H1 (cell line): ENCODE measurements around the gene TLNRD1. TPM values are rescaled to one million over a fixed set of nuclear protein-coding genes. Genes with fewer than 3 reads are reported as not detected.

Source experiments
- BACH1 ChIP-seq: IDR thresholded peaks from 2 replicates; pipeline ENCODE4 v1.6.1; 2012; ENCODE audit warnings: low read length, improper control_type of control experiment
- BRCA1 ChIP-seq: IDR thresholded peaks from 2 replicates; pipeline ENCODE4 v1.6.1; 2012; ENCODE audit warnings: low read depth, low read length, improper control_type of control experiment
- EGR1 ChIP-seq: IDR thresholded peaks from 2 replicates; pipeline ENCODE4 v1.6.1; 2011; ENCODE audit warnings: low read depth, low read length, borderline replicate concordance
- EZH2 ChIP-seq: fragments of 200-600 bp; sonication (generic); IDR thresholded peaks from 2 replicates; pipeline ENCODE4 v1.7.1; 2012; ENCODE audit warnings: low read depth, mild to moderate bottlenecking, moderate library complexity, low read length, inconsistent platforms; ENCODE audit not compliant: severe bottlenecking
- RXRA ChIP-seq: IDR thresholded peaks from 2 replicates; pipeline ENCODE4 v1.6.1; 2011; ENCODE audit warnings: low read depth, mild to moderate bottlenecking, low read length, moderate library complexity; ENCODE audit not compliant: insufficient read depth
- SIRT6 ChIP-seq: IDR thresholded peaks from one replicate; pipeline ENCODE4 v1.7.1; 2012; ENCODE audit warnings: low read length, inconsistent platforms
- SIX5 ChIP-seq: IDR thresholded peaks from 2 replicates; pipeline ENCODE4 v1.6.1; 2011; ENCODE audit warnings: mild to moderate bottlenecking, low read depth, low read length
- TBP ChIP-seq: IDR thresholded peaks from 2 replicates; pipeline ENCODE4 v1.6.1; 2011; ENCODE audit warnings: low read depth, low read length, improper control_type of control experiment
- polyA plus RNA-seq, 7 experiments: library from polyadenylated mRNA; depleted of rRNA in 3 of 7; stranded (reverse) in 5 of 7; unstranded in 2 of 7; fragments of >200 nt in 5 of 7; fragments of 200-250 nt in 2 of 7; gene quantifications; 1 replicate in 5 of 7; 2 replicates in 1 of 7; 4 replicates in 1 of 7; pipeline versions ENCODE4 v1.2.1 to v1.2.3, GENCODE V29; 2011 to 2013; ENCODE audit warnings: missing spikeins in 2 of 7, mixed read lengths in 2 of 7
- total RNA-seq: library from RNA; stranded (reverse); fragmentation: NEBNext Ultra II Directional; extraction: Animal tissue kit (Norgen Biotek cat#: 25700); gene quantifications from 2 replicates; pipeline ENCODE4 v1.2.1, GENCODE V29; 2021
- TF ChIP-seq, protein P1 (sequence below): fragments of 300-600 bp; sonication (generic); IDR thresholded peaks from 2 replicates; pipeline ENCODE4 v1.7.1; 2012; ENCODE audit warnings: low read length, moderate library complexity, mild to moderate bottlenecking, inconsistent platforms; ENCODE audit not compliant: insufficient replicate concordance
- TF ChIP-seq, protein P2 (sequence below): IDR thresholded peaks from 2 replicates; pipeline ENCODE4 v1.6.1; 2011; ENCODE audit warnings: low read length, improper control_type of control experiment

The TLNRD1 gene
- total and polyA plus RNA-seq, 2 of the 8 experiments (the other 6 are each of a cell fraction or from before 2014, with no cell fraction given), result 12.2 to 20.5 TPM

DNA sequence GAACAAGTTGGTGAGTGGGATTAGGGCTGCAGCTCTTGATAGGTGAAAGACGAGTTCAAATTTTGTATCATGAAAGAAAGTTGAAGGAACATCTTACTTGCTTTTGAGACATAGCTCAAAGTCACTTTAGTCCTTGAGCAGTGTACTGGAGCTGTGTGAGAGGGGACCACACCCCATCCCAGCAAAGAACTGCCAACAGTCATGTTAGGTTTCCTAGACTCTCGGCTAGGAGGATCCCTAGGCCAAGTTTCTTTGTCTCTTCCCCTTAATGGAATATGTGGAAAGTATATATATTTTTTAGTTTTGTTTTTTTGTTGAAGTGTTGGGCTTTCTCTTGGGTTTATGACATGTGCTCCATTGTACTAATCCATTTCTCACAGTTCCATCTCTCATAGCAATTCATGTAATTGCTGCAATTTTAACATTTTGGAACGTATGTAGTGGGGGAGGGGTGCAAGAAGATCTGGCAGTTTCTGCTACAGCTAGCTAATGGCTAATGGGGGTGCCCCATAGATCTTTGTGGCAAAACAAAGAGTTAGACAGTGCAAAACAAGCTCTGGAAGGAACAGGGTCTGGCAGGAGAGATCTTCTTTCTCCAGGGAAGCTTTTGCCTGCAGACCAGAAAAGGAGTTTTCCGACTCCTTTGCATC is 25.1 kb downstream of the TLNRD1 start (continued):
- TF ChIP-seq, protein P1, sequence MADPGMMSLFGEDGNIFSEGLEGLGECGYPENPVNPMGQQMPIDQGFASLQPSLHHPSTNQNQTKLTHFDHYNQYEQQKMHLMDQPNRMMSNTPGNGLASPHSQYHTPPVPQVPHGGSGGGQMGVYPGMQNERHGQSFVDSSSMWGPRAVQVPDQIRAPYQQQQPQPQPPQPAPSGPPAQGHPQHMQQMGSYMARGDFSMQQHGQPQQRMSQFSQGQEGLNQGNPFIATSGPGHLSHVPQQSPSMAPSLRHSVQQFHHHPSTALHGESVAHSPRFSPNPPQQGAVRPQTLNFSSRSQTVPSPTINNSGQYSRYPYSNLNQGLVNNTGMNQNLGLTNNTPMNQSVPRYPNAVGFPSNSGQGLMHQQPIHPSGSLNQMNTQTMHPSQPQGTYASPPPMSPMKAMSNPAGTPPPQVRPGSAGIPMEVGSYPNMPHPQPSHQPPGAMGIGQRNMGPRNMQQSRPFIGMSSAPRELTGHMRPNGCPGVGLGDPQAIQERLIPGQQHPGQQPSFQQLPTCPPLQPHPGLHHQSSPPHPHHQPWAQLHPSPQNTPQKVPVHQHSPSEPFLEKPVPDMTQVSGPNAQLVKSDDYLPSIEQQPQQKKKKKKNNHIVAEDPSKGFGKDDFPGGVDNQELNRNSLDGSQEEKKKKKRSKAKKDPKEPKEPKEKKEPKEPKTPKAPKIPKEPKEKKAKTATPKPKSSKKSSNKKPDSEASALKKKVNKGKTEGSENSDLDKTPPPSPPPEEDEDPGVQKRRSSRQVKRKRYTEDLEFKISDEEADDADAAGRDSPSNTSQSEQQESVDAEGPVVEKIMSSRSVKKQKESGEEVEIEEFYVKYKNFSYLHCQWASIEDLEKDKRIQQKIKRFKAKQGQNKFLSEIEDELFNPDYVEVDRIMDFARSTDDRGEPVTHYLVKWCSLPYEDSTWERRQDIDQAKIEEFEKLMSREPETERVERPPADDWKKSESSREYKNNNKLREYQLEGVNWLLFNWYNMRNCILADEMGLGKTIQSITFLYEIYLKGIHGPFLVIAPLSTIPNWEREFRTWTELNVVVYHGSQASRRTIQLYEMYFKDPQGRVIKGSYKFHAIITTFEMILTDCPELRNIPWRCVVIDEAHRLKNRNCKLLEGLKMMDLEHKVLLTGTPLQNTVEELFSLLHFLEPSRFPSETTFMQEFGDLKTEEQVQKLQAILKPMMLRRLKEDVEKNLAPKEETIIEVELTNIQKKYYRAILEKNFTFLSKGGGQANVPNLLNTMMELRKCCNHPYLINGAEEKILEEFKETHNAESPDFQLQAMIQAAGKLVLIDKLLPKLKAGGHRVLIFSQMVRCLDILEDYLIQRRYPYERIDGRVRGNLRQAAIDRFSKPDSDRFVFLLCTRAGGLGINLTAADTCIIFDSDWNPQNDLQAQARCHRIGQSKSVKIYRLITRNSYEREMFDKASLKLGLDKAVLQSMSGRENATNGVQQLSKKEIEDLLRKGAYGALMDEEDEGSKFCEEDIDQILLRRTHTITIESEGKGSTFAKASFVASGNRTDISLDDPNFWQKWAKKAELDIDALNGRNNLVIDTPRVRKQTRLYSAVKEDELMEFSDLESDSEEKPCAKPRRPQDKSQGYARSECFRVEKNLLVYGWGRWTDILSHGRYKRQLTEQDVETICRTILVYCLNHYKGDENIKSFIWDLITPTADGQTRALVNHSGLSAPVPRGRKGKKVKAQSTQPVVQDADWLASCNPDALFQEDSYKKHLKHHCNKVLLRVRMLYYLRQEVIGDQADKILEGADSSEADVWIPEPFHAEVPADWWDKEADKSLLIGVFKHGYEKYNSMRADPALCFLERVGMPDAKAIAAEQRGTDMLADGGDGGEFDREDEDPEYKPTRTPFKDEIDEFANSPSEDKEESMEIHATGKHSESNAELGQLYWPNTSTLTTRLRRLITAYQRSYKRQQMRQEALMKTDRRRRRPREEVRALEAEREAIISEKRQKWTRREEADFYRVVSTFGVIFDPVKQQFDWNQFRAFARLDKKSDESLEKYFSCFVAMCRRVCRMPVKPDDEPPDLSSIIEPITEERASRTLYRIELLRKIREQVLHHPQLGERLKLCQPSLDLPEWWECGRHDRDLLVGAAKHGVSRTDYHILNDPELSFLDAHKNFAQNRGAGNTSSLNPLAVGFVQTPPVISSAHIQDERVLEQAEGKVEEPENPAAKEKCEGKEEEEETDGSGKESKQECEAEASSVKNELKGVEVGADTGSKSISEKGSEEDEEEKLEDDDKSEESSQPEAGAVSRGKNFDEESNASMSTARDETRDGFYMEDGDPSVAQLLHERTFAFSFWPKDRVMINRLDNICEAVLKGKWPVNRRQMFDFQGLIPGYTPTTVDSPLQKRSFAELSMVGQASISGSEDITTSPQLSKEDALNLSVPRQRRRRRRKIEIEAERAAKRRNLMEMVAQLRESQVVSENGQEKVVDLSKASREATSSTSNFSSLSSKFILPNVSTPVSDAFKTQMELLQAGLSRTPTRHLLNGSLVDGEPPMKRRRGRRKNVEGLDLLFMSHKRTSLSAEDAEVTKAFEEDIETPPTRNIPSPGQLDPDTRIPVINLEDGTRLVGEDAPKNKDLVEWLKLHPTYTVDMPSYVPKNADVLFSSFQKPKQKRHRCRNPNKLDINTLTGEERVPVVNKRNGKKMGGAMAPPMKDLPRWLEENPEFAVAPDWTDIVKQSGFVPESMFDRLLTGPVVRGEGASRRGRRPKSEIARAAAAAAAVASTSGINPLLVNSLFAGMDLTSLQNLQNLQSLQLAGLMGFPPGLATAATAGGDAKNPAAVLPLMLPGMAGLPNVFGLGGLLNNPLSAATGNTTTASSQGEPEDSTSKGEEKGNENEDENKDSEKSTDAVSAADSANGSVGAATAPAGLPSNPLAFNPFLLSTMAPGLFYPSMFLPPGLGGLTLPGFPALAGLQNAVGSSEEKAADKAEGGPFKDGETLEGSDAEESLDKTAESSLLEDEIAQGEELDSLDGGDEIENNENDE, result no peak
- TF ChIP-seq SIRT6 (no peak), EZH2 (no peak), BRCA1 (no peak), SIX5 (no peak), TBP (no peak), BACH1 (no peak), RXRA (no peak), EGR1 (no peak)
- TF ChIP-seq, protein P2, sequence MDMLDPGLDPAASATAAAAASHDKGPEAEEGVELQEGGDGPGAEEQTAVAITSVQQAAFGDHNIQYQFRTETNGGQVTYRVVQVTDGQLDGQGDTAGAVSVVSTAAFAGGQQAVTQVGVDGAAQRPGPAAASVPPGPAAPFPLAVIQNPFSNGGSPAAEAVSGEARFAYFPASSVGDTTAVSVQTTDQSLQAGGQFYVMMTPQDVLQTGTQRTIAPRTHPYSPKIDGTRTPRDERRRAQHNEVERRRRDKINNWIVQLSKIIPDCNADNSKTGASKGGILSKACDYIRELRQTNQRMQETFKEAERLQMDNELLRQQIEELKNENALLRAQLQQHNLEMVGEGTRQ, result no peak
